ENCODE data around the gene PTGES.

- TF ChIP-seq POLR2AphosphoS5 (IDR thresholded peaks at IDR 0.05; ENCODE audit: low read depth) (no peak), CTCF (conservative IDR thresholded peaks at IDR 0.05; ENCODE audit: low read depth in 2 of 2) (no peak), EZH2 (IDR thresholded peaks at IDR 0.05; ENCODE audit: low read depth, unreplicated experiment) (no peak), REST (IDR thresholded peaks at IDR 0.05; ENCODE audit: unreplicated experiment) (no peak), ETS1 (IDR thresholded peaks at IDR 0.05) (no peak)
Measured at GRCh38 chr9:129722913-129723312, 29.9 kb downstream of the PTGES start.

Data from GM23338 (cell line).